ENCODE data around the gene DHRS9.

DHRS9 gene

DNA sequence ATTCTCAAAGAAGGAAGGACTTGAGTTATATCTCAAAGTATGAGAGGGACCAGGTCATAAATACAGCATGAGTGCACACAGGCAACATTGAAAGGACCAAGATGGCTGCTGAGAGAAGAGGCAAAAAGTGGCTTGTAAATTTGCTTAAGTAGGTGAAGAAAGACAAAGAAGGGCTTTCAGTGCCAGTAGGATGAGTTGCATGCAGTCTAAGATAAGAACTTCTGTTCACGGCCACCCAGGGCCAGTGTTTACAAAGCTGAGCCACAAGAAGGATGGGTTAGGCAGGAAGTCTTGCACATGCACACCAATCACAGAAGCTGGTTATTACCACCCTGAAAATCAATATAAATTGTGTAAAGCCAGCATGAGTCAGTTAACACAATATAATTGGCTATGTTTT lies 35.1 kb upstream of the DHRS9 start:
- no peaks in the 10 kb centered on the region for H3K27me3 Mint-ChIP-seq (ENCODE audit: low read depth)
- TF ChIP-seq, protein P1, sequence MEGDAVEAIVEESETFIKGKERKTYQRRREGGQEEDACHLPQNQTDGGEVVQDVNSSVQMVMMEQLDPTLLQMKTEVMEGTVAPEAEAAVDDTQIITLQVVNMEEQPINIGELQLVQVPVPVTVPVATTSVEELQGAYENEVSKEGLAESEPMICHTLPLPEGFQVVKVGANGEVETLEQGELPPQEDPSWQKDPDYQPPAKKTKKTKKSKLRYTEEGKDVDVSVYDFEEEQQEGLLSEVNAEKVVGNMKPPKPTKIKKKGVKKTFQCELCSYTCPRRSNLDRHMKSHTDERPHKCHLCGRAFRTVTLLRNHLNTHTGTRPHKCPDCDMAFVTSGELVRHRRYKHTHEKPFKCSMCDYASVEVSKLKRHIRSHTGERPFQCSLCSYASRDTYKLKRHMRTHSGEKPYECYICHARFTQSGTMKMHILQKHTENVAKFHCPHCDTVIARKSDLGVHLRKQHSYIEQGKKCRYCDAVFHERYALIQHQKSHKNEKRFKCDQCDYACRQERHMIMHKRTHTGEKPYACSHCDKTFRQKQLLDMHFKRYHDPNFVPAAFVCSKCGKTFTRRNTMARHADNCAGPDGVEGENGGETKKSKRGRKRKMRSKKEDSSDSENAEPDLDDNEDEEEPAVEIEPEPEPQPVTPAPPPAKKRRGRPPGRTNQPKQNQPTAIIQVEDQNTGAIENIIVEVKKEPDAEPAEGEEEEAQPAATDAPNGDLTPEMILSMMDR (IDR thresholded peaks at IDR 0.05; ENCODE audit: unreplicated experiment in 3 of 3): no peak
- no peak overlapping the region for H3K4me3 Mint-ChIP-seq
- no peak overlapping the region for H3K27ac Mint-ChIP-seq
- H3K4me1 Mint-ChIP-seq: no peaks in the 10 kb centered on the region
- H3K9me3 Mint-ChIP-seq: no peaks in the 10 kb centered on the region
- no peaks in the 10 kb centered on the region for H3K36me3 Mint-ChIP-seq (ENCODE audit: low read depth)

DNA sequence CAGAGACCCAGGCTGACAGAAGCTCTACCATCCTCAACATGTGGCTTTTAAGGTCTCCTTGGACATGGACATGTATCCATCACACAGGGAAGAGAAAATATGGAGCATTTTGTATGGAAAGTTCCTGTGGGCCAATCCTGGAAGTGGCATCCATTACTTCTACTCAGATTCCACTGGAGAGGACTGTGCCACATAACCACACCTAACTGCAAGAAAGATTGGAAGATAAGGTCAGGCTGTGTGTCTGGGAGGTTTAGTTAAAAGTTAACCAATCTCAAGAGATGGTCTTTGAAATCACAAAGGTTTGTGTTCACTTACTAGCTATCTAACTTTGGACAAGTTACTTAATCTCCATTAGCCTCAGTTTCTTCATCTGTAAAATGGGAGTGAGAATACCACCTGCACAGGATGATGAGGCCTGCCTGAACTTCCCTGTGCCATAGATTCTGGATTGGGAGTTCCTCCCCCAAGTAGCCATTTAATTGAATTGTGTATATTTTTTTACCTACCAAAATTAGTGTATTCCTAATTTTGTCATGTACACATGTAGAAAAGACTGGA lies 34.3 kb upstream of the DHRS9 start:
- H3K4me3 Mint-ChIP-seq: no peak overlapping the region
- no peaks in the 10 kb centered on the region for H3K9me3 Mint-ChIP-seq
- TF ChIP-seq, protein P1 (IDR thresholded peaks at IDR 0.05; ENCODE audit: unreplicated experiment in 3 of 3): no peak
- H3K36me3 Mint-ChIP-seq (ENCODE audit: low read depth): no peaks in the 10 kb centered on the region
- H3K27me3 Mint-ChIP-seq (ENCODE audit: low read depth): no peaks in the 10 kb centered on the region
- no peaks in the 10 kb centered on the region for H3K4me1 Mint-ChIP-seq
- no peak overlapping the region for H3K27ac Mint-ChIP-seq

DNA sequence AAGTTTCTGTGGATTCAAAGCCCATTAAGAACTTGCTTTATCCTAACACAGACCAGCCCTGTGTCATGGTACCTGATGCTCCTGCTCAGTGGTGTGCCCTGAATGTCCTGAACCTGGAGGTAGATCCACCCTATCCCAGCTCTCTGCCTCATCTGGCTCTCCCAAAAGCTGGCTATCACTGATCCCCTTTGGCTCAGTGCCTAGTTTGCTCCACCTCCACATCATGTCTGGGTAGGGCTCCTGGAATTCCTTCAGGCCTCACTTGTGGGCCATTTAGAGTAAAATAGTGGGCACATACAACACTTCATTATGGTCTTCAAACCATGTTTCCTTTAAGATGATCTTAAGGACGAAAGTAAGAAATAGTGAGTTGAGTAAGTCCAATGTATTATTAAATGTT lies 33.5 kb upstream of the DHRS9 start:
- Mint-ChIP-seq H3K4me1 (no peaks in the 10 kb centered on the region), H3K4me3 (no peak overlapping the region), H3K27ac (no peak overlapping the region), H3K9me3 (no peaks in the 10 kb centered on the region), H3K27me3 (ENCODE audit: low read depth) (no peaks in the 10 kb centered on the region), H3K36me3 (ENCODE audit: low read depth) (no peaks in the 10 kb centered on the region)
- TF ChIP-seq, protein P1 (IDR thresholded peaks at IDR 0.05; ENCODE audit: unreplicated experiment in 3 of 3): no peak

DNA sequence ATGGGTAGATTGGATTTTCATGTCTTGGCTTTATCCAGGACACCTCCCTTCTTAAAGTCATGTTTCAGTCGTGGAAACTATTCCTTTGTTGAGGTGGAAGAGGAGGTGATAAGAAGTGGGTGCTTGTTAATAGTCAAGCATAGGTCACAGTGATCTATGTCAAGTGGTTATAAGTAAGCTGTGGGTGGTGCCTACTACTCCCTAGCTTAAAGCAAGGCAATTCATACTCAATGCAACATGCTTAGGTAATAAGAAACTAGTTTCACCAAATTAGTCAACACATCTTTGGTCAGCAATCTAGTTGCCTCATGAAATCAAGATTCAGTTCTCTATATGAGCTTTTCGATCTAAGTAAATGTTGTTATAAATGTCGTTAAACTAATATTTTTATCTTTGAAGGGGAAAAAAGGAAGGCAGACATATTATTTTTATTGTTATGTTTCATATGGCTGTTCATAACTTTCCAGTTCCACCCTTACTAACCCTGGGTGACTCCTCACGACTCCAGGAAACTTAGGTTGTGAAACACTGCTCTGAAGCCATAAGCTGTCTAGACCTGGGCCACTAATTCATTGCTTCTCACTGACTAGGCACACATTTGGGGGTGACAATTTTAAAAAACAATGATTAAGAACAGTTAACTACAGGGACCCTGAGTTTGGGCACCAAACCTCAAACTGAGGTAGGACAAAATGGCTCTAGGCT lies 32.5 kb upstream of the DHRS9 start:
- TF ChIP-seq, protein P1 (IDR thresholded peaks at IDR 0.05; ENCODE audit: unreplicated experiment in 3 of 3): no peak
- Mint-ChIP-seq H3K4me1 (no peaks in the 10 kb centered on the region), H3K27ac (no peak overlapping the region), H3K4me3 (no peak overlapping the region), H3K9me3 (peaks cover 4% of the 10 kb centered on the region), H3K27me3 (ENCODE audit: low read depth) (no peaks in the 10 kb centered on the region), H3K36me3 (ENCODE audit: low read depth) (no peaks in the 10 kb centered on the region)

GRCh38 chr2:169038338-169038757 lies 31.0 kb upstream of the DHRS9 start:
- Mint-ChIP-seq H3K27me3 (ENCODE audit: low read depth) (no peaks in the 10 kb centered on the region), H3K4me1 (no peaks in the 10 kb centered on the region), H3K27ac (no peak overlapping the region), H3K4me3 (no peak overlapping the region), H3K36me3 (ENCODE audit: low read depth) (no peaks in the 10 kb centered on the region), H3K9me3 (peaks cover 16% of the 10 kb centered on the region)
- TF ChIP-seq, protein P1 (IDR thresholded peaks at IDR 0.05; ENCODE audit: unreplicated experiment in 3 of 3): no peak

- no peak overlapping the region for H3K4me3 Mint-ChIP-seq
- H3K4me1 Mint-ChIP-seq: no peaks in the 10 kb centered on the region
- TF ChIP-seq, protein P1 (IDR thresholded peaks at IDR 0.05; ENCODE audit: unreplicated experiment in 3 of 3): no peak
- H3K27ac Mint-ChIP-seq: no peak overlapping the region
- no peaks in the 10 kb centered on the region for H3K36me3 Mint-ChIP-seq (ENCODE audit: low read depth)
- no peaks in the 10 kb centered on the region for H3K27me3 Mint-ChIP-seq (ENCODE audit: low read depth)
- H3K9me3 Mint-ChIP-seq: peaks cover 20% of the 10 kb centered on the region
Observed at GRCh38 chr2:169039702-169040101, 29.7 kb upstream of the DHRS9 start.

Measured in nephron (organoid).